GM23248 (cell line): ENCODE data around the gene MYH7B. TPM values are rescaled to one million over a fixed set of nuclear protein-coding genes. Genes with fewer than 3 reads are reported as not detected.

Experiments
- DNase-seq: peaks from one replicate; pipeline ENCODE4 v3.0.0-alpha.2; 2015
- H2AFZ ChIP-seq: fragments of 200-600 bp; sonication (generic); 2 replicates; pipeline ENCODE4 v1.6.1; 2016; ENCODE audit warnings: antibody characterized with exemption
- H3F3A ChIP-seq: fragments of 200-600 bp; sonication (generic); 2 replicates; pipeline ENCODE4 v1.6.1; 2016; ENCODE audit warnings: mild to moderate bottlenecking, antibody characterized with exemption, mixed run types; ENCODE audit not compliant: insufficient read depth
- H3K27ac ChIP-seq: fragments of 200-600 bp; sonication (generic); 2 replicates; pipeline ENCODE4 v1.5.1; 2016; ENCODE audit warnings: mild to moderate bottlenecking
- H3K27me3 ChIP-seq: fragments of 200-600 bp; sonication (generic); replicated peaks from 2 replicates; pipeline ENCODE4 v1.6.1; 2016; ENCODE audit warnings: mild to moderate bottlenecking; ENCODE audit not compliant: insufficient read depth
- H3K36me3 ChIP-seq: fragments of 200-600 bp; sonication (generic); 2 replicates; pipeline ENCODE4 v1.6.1; 2016; ENCODE audit warnings: low read depth, mild to moderate bottlenecking
- H3K4me1 ChIP-seq: fragments of 200-600 bp; sonication (generic); 2 replicates; pipeline ENCODE4 v1.6.1; 2016; ENCODE audit warnings: mild to moderate bottlenecking; ENCODE audit not compliant: insufficient read depth
- H3K4me2 ChIP-seq: fragments of 200-600 bp; sonication (generic); one replicate; pipeline ENCODE4 v1.6.1; 2016; ENCODE audit warnings: mild to moderate bottlenecking; ENCODE audit not compliant: unreplicated experiment
- H3K4me3 ChIP-seq: fragments of 200-600 bp; sonication (generic); 2 replicates; pipeline ENCODE4 v1.5.1; 2016; ENCODE audit warnings: mild to moderate bottlenecking
- H3K79me2 ChIP-seq: fragments of 200-600 bp; sonication (generic); 2 replicates; pipeline ENCODE4 v1.6.1; 2016; ENCODE audit warnings: mild to moderate bottlenecking; ENCODE audit not compliant: insufficient read depth
- H3K9ac ChIP-seq: fragments of 200-600 bp; sonication (generic); 2 replicates; pipeline ENCODE4 v1.6.1; 2016; ENCODE audit warnings: mild to moderate bottlenecking
- H3K9me2 ChIP-seq: fragments of 200-600 bp; sonication (generic); 2 replicates; pipeline ENCODE4 v1.6.1; 2016; ENCODE audit warnings: mixed run types, mild to moderate bottlenecking, moderate library complexity; ENCODE audit not compliant: insufficient read depth
- H3K9me3 ChIP-seq: fragments of 200-600 bp; sonication (generic); one replicate; pipeline ENCODE4 v1.6.1; 2017; ENCODE audit warnings: low read depth
- H4K20me1 ChIP-seq: fragments of 200-600 bp; sonication (generic); 2 replicates; pipeline ENCODE4 v1.6.0; 2016; ENCODE audit not compliant: insufficient read depth
- EZH2 ChIP-seq: fragments of 200-600 bp; sonication (generic); IDR thresholded peaks from 2 replicates; pipeline ENCODE4 v1.6.1; 2018; ENCODE audit warnings: antibody characterized with exemption, mild to moderate bottlenecking; ENCODE audit not compliant: insufficient read depth, poor library complexity, severe bottlenecking
- EZH2phosphoT487 ChIP-seq: fragments of 200-600 bp; sonication (generic); IDR thresholded peaks from 2 replicates; pipeline ENCODE4 v1.6.1; 2018; ENCODE audit warnings: antibody characterized with exemption, moderate library complexity, mild to moderate bottlenecking, low read depth; ENCODE audit not compliant: insufficient read depth
- WGBS, 2 experiments: methylation state at CpG; one replicate each; pipeline ENCODE4 v1.1.6; 2015 to 2017; ENCODE audit warnings: low lambda C conversion rate in 2 of 2, low coverage in 1 of 2; ENCODE audit errors: missing lambda C conversion rate in 2 of 2; 5-methylcytosine and 5-hydroxymethylcytosine counted together
- in situ Hi-C: fragments of 300-500 bp; cut with MboI; formaldehyde crosslinking; loops from 2 replicates; pipeline ENCODE4 v1.15.0; 2020
- polyA plus RNA-seq: library from polyadenylated mRNA; unstranded; fragments of >200 nt; fragmentation: Nextera tagmentation; extraction: Ambion mirVana; gene quantifications from 2 replicates; pipeline ENCODE4 v1.2.1, GENCODE V29; 2016
- total RNA-seq: library from RNA; depleted of rRNA; stranded (reverse); fragments of >200 nt; shearing (Covaris generic); gene quantifications from 2 replicates; pipeline ENCODE4 v1.2.3, GENCODE V29; 2014

The MYH7B gene
- total and polyA plus RNA-seq, 2 experiments from 2014 or later, result 0.11 to 0.49 TPM

GRCh38 chr20:34971561-34972235 is 16.0 kb downstream of the MYH7B start:
- no peaks in the 10 kb centered on the region for H4K20me1 ChIP-seq
- no peaks in the 10 kb centered on the region for H3K27me3 ChIP-seq
- H3K4me2 ChIP-seq, result no peak overlapping the region
- no peaks in the 10 kb centered on the region for H3K9me3 ChIP-seq
- no peak overlapping the region for H3K4me3 ChIP-seq
- no peaks in the 10 kb centered on the region for H3K4me1 ChIP-seq
- no peaks in the 10 kb centered on the region for H3F3A ChIP-seq
- H3K9ac ChIP-seq, result no peak overlapping the region
- in situ Hi-C loops, result no loop called here
- no peak overlapping the region for H3K27ac ChIP-seq
- no peak overlapping the region for H2AFZ ChIP-seq
- H3K9me2 ChIP-seq, result no peaks in the 10 kb centered on the region
- TF ChIP-seq EZH2phosphoT487 (no peak), EZH2 (no peak)
- H3K79me2 ChIP-seq, result no peaks in the 10 kb centered on the region
- no peak for DNase-seq
- 68 to 72% methylated on average over 10 of the region's 10 CpGs for WGBS, 2 experiments
- no peaks in the 10 kb centered on the region for H3K36me3 ChIP-seq

DNA sequence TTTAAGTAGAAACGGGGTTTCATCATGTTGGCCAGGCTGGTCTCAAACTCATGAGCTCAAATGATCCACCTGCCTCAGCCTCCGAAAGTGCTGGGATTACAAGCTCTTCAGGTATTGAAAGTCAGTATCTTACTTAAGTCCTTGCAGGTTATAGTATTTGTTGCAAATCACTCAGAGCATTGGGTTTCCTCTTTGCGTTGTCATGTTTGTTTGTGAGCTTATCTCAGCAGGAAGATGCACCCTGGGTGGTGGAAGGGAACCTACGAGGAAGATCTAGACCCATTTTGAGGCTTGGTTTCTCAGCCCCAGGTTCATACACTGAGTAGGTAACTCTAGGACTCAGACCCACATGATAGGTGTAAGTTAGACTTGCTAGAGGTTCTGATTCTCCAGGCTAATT is 18.6 kb downstream of the MYH7B start:
- H2AFZ ChIP-seq, result no peak overlapping the region
- H3K36me3 ChIP-seq, result no peaks in the 10 kb centered on the region
- no peak overlapping the region for H3K4me3 ChIP-seq
- no peak for DNase-seq
- WGBS, 2 experiments, result 43 to 53% methylated on average over 4 of the region's 4 CpGs
- no peaks in the 10 kb centered on the region for H3F3A ChIP-seq
- H3K9ac ChIP-seq, result no peak overlapping the region
- H3K9me3 ChIP-seq, result no peaks in the 10 kb centered on the region
- no peak overlapping the region for H3K4me2 ChIP-seq
- no peaks in the 10 kb centered on the region for H3K4me1 ChIP-seq
- H3K27ac ChIP-seq, result no peak overlapping the region
- no peaks in the 10 kb centered on the region for H4K20me1 ChIP-seq
- no peaks in the 10 kb centered on the region for H3K9me2 ChIP-seq
- in situ Hi-C loops, result no loop called here
- no peaks in the 10 kb centered on the region for H3K79me2 ChIP-seq
- TF ChIP-seq EZH2, result no peak
- no peak for TF ChIP-seq EZH2phosphoT487
- H3K27me3 ChIP-seq, result no peaks in the 10 kb centered on the region

DNA sequence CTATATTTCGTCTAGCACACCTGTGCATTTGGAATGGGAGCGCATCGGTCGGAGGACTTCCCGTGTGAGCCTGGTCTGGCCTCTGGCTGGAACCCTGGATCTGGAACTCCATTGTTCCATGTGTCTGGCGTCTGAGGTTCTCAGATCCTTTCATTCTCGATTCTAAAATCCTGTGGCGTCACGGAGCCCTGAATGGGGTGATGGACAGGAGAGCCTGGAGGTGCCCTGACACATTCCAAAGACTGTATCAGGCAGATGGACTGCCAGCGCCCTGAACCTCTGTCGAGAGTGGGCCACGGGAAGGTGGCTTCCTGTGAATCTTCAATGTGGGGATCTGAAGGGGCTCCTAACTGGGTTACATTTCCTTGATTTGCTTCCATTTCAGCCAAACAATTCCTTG is 20.6 kb downstream of the MYH7B start:
- no peaks in the 10 kb centered on the region for H3K9me2 ChIP-seq
- H3K27ac ChIP-seq, result no peak overlapping the region
- H4K20me1 ChIP-seq, result no peaks in the 10 kb centered on the region
- H3K79me2 ChIP-seq, result no peaks in the 10 kb centered on the region
- 78 to 80% methylated on average over 12 of the region's 12 CpGs for WGBS, 2 experiments
- H3F3A ChIP-seq, result no peaks in the 10 kb centered on the region
- H3K27me3 ChIP-seq, result no peaks in the 10 kb centered on the region
- no peaks in the 10 kb centered on the region for H3K4me1 ChIP-seq
- H3K9ac ChIP-seq, result no peak overlapping the region
- no peak overlapping the region for H3K4me2 ChIP-seq
- no peak overlapping the region for H2AFZ ChIP-seq
- H3K36me3 ChIP-seq, result no peaks in the 10 kb centered on the region
- TF ChIP-seq EZH2 (no peak), EZH2phosphoT487 (no peak)
- H3K9me3 ChIP-seq, result no peaks in the 10 kb centered on the region
- no peak overlapping the region for H3K4me3 ChIP-seq
- in situ Hi-C loops, result no loop called here
- DNase-seq, result no peak

DNA sequence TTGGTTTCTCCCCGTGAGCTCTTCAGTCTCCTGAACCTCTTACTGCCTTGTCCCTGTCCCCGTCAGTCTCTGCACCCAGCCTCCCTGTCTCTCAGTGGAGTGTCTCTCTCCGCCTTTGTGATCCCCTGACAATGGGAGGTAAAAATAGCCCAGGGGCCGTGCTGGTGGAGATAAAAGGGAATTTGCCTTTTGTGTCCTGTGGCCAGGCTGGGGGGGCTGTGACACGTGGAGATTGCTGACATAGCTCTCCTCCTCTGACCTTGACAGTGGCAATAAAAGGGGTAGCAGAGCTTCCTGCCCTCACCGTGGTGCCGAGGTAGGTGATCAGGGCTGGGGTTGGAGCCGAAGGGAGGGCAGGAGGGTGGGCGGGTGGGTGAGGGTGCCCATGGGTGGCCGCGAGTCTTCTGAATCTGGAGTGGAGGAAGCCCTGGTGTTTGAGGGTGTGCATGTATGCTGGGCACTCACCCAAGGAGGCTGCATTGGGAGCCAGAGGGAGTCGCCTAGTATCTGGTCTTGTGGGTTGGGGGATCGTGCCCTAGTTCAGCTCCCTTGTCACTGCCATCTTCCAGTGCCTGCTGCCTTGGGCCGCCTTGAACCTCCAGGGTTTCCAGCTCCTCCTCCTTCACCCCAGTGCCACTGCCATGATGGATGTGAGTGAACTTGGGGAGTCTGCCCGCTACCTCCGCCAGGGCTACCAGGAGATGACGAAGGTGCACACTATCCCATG is 21.9 kb downstream of the MYH7B start:
- H3K4me1 ChIP-seq, result no peaks in the 10 kb centered on the region
- H3K4me2 ChIP-seq, result no peak overlapping the region
- no peaks in the 10 kb centered on the region for H3K9me3 ChIP-seq
- no peak for TF ChIP-seq EZH2phosphoT487
- no peak for TF ChIP-seq EZH2
- no peak overlapping the region for H3K27ac ChIP-seq
- in situ Hi-C loops, result no loop called here
- no peaks in the 10 kb centered on the region for H3K9me2 ChIP-seq
- H2AFZ ChIP-seq, result no peak overlapping the region
- H4K20me1 ChIP-seq, result no peaks in the 10 kb centered on the region
- no peak overlapping the region for H3K4me3 ChIP-seq
- DNase-seq, result no peak
- H3K9ac ChIP-seq, result no peak overlapping the region
- H3K27me3 ChIP-seq, result no peaks in the 10 kb centered on the region
- no peaks in the 10 kb centered on the region for H3F3A ChIP-seq
- H3K36me3 ChIP-seq, result no peaks in the 10 kb centered on the region
- H3K79me2 ChIP-seq, result no peaks in the 10 kb centered on the region
- WGBS, 2 experiments, result 67 to 69% methylated on average over 12 to 17 of the region's 17 CpGs
